CD14-positive monocyte (primary cell): ENCODE measurements around the gene KLHL24. TPM values are rescaled to one million over a fixed set of nuclear protein-coding genes. Genes with fewer than 3 reads are reported as not detected.

Source experiments
- DNase-seq, 3 donors: peaks; one replicate each; pipeline ENCODE4 v3.0.0-alpha.2; 2011 to 2022
- H2AFZ ChIP-seq: 2 replicates; pipeline ENCODE4 v1.6.0; 2012; ENCODE audit warnings: mild to moderate bottlenecking, low read depth, low read length, inconsistent platforms; ENCODE audit not compliant: insufficient read depth, poor library complexity, severe bottlenecking
- H3K27ac ChIP-seq, 2 donors: 1 replicate in 1 of 2; 2 replicates in 1 of 2; pipeline ENCODE4 v1.5.1; 2012 to 2013; ENCODE audit warnings: low read length in 2 of 2, control low read depth in 1 of 2, inconsistent platforms in 1 of 2, low read depth in 1 of 2, mild to moderate bottlenecking in 1 of 2
- H3K27me3 ChIP-seq, 2 donors: one replicate each; pipeline versions ENCODE4 v1.6.0 to v1.6.1; 2011 to 2013; ENCODE audit warnings: low read length in 2 of 2; ENCODE audit not compliant: control insufficient read depth in 2 of 2, insufficient read depth in 2 of 2
- H3K36me3 ChIP-seq, 2 donors: replicated peaks in 1 of 2; 1 replicate in 1 of 2; 2 replicates in 1 of 2; pipeline versions ENCODE4 v1.5.1 to v1.6.1; 2012 to 2013; ENCODE audit warnings: low read length in 2 of 2, control low read depth in 1 of 2, inconsistent platforms in 1 of 2, mild to moderate bottlenecking in 1 of 2; ENCODE audit not compliant: insufficient read depth in 2 of 2, control insufficient read depth in 1 of 2
- H3K4me1 ChIP-seq, 2 donors: 1 replicate in 1 of 2; 2 replicates in 1 of 2; pipeline versions ENCODE4 v1.5.1 to v1.6.1; 2012 to 2013; ENCODE audit warnings: low read length in 2 of 2, control low read depth in 1 of 2, inconsistent platforms in 1 of 2, mild to moderate bottlenecking in 1 of 2, moderate library complexity in 1 of 2; ENCODE audit not compliant: insufficient read depth in 2 of 2, control insufficient read depth in 1 of 2
- H3K4me2 ChIP-seq: replicated peaks from 2 replicates; pipeline ENCODE3; 2012; ENCODE audit warnings: low read length, moderate library complexity, mild to moderate bottlenecking; ENCODE audit not compliant: poor library complexity, severe bottlenecking; ENCODE audit errors: extremely low read depth
- H3K4me3 ChIP-seq, 3 experiments: fragments of 200-600 bp in 1 of 3; sonication (generic) in 1 of 3; replicated peaks in 1 of 3; 1 replicate in 2 of 3; 2 replicates in 1 of 3; pipeline ENCODE4 v1.5.1; 2011 to 2013; ENCODE audit warnings: low read length in 3 of 3, mild to moderate bottlenecking in 3 of 3, control low read depth in 2 of 3, low read depth in 2 of 3, inconsistent platforms in 1 of 3, moderate library complexity in 1 of 3
- H3K79me2 ChIP-seq: 2 replicates; pipeline ENCODE4 v1.6.0; 2012; ENCODE audit warnings: mild to moderate bottlenecking, control low read depth, inconsistent platforms, low read length, moderate library complexity; ENCODE audit not compliant: insufficient read depth
- H3K9ac ChIP-seq: 2 replicates; pipeline ENCODE4 v1.6.0; 2017; ENCODE audit warnings: low read length, mild to moderate bottlenecking; ENCODE audit not compliant: insufficient read depth, poor library complexity, severe bottlenecking
- H3K9me3 ChIP-seq, 2 donors: replicated peaks in 1 of 2; 1 replicate in 1 of 2; 2 replicates in 1 of 2; pipeline versions ENCODE4 v1.5.1 to v1.6.1; 2012 to 2013; ENCODE audit warnings: low read length in 2 of 2, control low read depth in 1 of 2; ENCODE audit not compliant: control insufficient read depth in 1 of 2, insufficient read depth in 1 of 2
- H4K20me1 ChIP-seq: 2 replicates; pipeline ENCODE4 v1.6.0; 2012; ENCODE audit warnings: mild to moderate bottlenecking, low read length, control low read depth, moderate library complexity; ENCODE audit not compliant: insufficient read depth
- H3K27ac Mint-ChIP-seq, 7 donors: one replicate each; pipeline ENCODE4 v1.8.0; 2020; ENCODE audit warnings: mild to moderate bottlenecking in 7 of 7, mixed read lengths in 7 of 7, moderate library complexity in 6 of 7, inconsistent platforms in 2 of 7
- H3K27me3 Mint-ChIP-seq, 3 donors: one replicate each; pipeline ENCODE4 v1.8.0; 2021 to 2022; ENCODE audit warnings: low read depth in 3 of 3, mild to moderate bottlenecking in 3 of 3, mixed read lengths in 3 of 3, moderate library complexity in 3 of 3, inconsistent platforms in 1 of 3
- H3K36me3 Mint-ChIP-seq, 2 donors: one replicate each; pipeline ENCODE4 v1.8.0; 2020; ENCODE audit warnings: mixed read lengths in 2 of 2, inconsistent platforms in 1 of 2, mild to moderate bottlenecking in 1 of 2
- H3K4me1 Mint-ChIP-seq: one replicate; pipeline ENCODE4 v1.8.0; 2020; ENCODE audit warnings: mild to moderate bottlenecking, mixed read lengths
- H3K4me3 Mint-ChIP-seq, 2 donors: one replicate each; pipeline ENCODE4 v1.8.0; 2020; ENCODE audit warnings: mild to moderate bottlenecking in 2 of 2, mixed read lengths in 2 of 2, moderate library complexity in 1 of 2
- H3K9me3 Mint-ChIP-seq, 7 donors: one replicate each; pipeline ENCODE4 v1.8.0; 2020 to 2022; ENCODE audit warnings: mixed read lengths in 7 of 7, mild to moderate bottlenecking in 6 of 7, moderate library complexity in 6 of 7, inconsistent platforms in 2 of 7
- WGBS: methylation state at CpG from one replicate; pipeline ENCODE4 v1.1.5; 2013; ENCODE audit warnings: missing lambda C conversion rate; ENCODE audit not compliant: insufficient coverage; 5-methylcytosine and 5-hydroxymethylcytosine counted together
- intact Hi-C, 2 donors: fragments of 100-400 bp; cut with micrococcal nuclease; formaldehyde crosslinking; loops; one replicate each; pipeline versions ENCODE4 v1.15.0 to v1.15.1; 2023
- polyA plus RNA-seq, 3 donors: library from polyadenylated mRNA; depleted of rRNA in 1 of 3; unstranded in 2 of 3; stranded (reverse) in 1 of 3; fragments of 300-500 nt in 2 of 3; fragments of >200 nt in 1 of 3; fragmentation: Illumina TruSeq in 2 of 3; gene quantifications; 1 replicate in 2 of 3; 2 replicates in 1 of 3; pipeline ENCODE4 v1.2.3, GENCODE V29; 2012 to 2021
- TF ChIP-seq, protein P1 (sequence below): fragments of 200-600 bp; IDR thresholded peaks from one replicate; pipeline ENCODE4 v1.8.0; 2022; ENCODE audit warnings: antibody characterized with exemption, mild to moderate bottlenecking

The KLHL24 gene
- polyA plus RNA-seq, 3 donors: 24.1 to 31.7 (median 31.4) TPM

DNA sequence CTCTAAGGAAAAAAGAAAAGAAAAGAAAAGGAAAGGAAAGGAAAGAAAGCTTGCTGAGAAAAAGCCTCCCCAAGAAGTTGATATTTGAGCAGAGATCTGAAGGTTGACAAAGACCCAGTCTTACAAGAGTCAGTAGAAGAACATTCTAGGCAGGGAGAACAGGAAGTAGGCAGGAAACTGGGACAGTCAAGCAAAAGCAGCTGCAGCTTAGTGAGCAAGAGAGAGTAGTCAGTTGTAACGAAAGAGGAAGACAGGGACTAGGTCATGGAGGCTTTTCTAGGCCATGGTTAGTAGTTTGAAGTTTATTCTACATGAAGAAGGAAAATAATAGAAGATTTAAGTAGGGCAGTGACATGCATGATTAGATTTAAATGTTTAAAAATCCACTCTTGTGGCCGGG is 48.1 kb upstream of the KLHL24 start:
- H3K4me3 Mint-ChIP-seq: peak overlapping the region in 1 of 2 donors; percentile 1
- H3K9ac ChIP-seq: peak overlapping the region; percentile 30
- H3K36me3 ChIP-seq: no peaks in the 10 kb centered on the region
- peak overlapping the region; percentile 11 to 49 for H3K27ac ChIP-seq
- WGBS: 50% methylated on average over 2 of the region's 2 CpGs
- DNase-seq: peak; percentile 55 to 63 (median 62)
- TF ChIP-seq, protein P1, sequence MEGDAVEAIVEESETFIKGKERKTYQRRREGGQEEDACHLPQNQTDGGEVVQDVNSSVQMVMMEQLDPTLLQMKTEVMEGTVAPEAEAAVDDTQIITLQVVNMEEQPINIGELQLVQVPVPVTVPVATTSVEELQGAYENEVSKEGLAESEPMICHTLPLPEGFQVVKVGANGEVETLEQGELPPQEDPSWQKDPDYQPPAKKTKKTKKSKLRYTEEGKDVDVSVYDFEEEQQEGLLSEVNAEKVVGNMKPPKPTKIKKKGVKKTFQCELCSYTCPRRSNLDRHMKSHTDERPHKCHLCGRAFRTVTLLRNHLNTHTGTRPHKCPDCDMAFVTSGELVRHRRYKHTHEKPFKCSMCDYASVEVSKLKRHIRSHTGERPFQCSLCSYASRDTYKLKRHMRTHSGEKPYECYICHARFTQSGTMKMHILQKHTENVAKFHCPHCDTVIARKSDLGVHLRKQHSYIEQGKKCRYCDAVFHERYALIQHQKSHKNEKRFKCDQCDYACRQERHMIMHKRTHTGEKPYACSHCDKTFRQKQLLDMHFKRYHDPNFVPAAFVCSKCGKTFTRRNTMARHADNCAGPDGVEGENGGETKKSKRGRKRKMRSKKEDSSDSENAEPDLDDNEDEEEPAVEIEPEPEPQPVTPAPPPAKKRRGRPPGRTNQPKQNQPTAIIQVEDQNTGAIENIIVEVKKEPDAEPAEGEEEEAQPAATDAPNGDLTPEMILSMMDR: no peak
- H3K4me2 ChIP-seq: no peak overlapping the region
- H3K79me2 ChIP-seq: no peaks in the 10 kb centered on the region
- peak overlapping the region in 6 of 7 donors; percentile 3 to 69 (median 44) for H3K27ac Mint-ChIP-seq
- H3K36me3 Mint-ChIP-seq: no peaks in the 10 kb centered on the region
- H2AFZ ChIP-seq: peak overlapping the region; percentile 47
- no peaks in the 10 kb centered on the region for H4K20me1 ChIP-seq
- peaks cover 37% of the 10 kb centered on the region for H3K4me1 Mint-ChIP-seq
- no peak overlapping the region for H3K4me3 ChIP-seq
- no peaks in the 10 kb centered on the region for H3K27me3 ChIP-seq
- no peaks in the 10 kb centered on the region for H3K9me3 ChIP-seq
- intact Hi-C loops: no loop called here
- peaks cover 0 to 2% (median 0%) of the 10 kb centered on the region in 7 donors for H3K9me3 Mint-ChIP-seq
- peaks cover 28 to 32% of the 10 kb centered on the region in 2 donors for H3K4me1 ChIP-seq
- peaks cover 0 to 2% (median 1%) of the 10 kb centered on the region in 3 donors for H3K27me3 Mint-ChIP-seq

DNA sequence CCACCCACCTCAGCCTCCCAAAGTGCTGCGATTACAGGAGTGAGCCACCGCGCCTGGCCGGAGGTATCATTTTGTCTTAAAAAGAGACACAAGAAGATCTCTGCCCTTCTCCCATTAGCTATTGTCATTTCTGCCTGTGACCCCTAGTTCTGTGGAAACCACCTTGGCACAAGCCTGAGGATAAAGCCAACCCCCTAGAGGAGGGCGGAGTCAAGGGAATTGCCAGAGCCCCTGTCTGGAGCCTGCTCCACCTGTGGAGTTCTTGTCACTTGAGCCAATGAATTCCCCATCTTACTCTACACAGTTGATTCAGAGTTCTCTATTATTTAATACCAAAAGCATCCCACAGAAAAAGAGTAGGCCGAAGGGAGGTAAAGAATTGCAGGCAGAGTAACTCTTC is 45.0 kb upstream of the KLHL24 start:
- H3K27ac Mint-ChIP-seq: no peak overlapping the region
- no peak for DNase-seq
- H3K27me3 Mint-ChIP-seq: peaks cover 0 to 2% (median 1%) of the 10 kb centered on the region in 3 donors
- H3K9me3 Mint-ChIP-seq: peaks cover 0 to 4% (median 1%) of the 10 kb centered on the region in 7 donors
- Histone ChIP-seq H3K79me2 (no peaks in the 10 kb centered on the region), H3K4me1 (peaks cover 28 to 35% of the 10 kb centered on the region in 2 donors), H3K9ac (no peak overlapping the region), H3K36me3 (no peaks in the 10 kb centered on the region), H3K27me3 (no peaks in the 10 kb centered on the region), H3K27ac (no peak overlapping the region), H3K9me3 (no peaks in the 10 kb centered on the region), H2AFZ (no peak overlapping the region), H4K20me1 (no peaks in the 10 kb centered on the region), H3K4me3 (no peak overlapping the region), H3K4me2 (no peak overlapping the region)
- intact Hi-C loops: no loop called here
- H3K4me1 Mint-ChIP-seq: peaks cover 37% of the 10 kb centered on the region
- TF ChIP-seq, protein P1: no peak
- peaks cover 0 to 2% of the 10 kb centered on the region in 2 donors for H3K36me3 Mint-ChIP-seq
- WGBS: 100% methylated on average over 3 of the region's 6 CpGs
- no peak overlapping the region for H3K4me3 Mint-ChIP-seq
